ENCODE measurements around the gene EIF3F. TPM values are rescaled to one million over a fixed set of nuclear protein-coding genes. Genes with fewer than 3 reads are reported as not detected.

EIF3F gene
- total and polyA plus RNA-seq, 2 of the 8 experiments (the other 6 are each of a cell fraction or from before 2014, with no cell fraction given), result 222 to 388 TPM

DNA sequence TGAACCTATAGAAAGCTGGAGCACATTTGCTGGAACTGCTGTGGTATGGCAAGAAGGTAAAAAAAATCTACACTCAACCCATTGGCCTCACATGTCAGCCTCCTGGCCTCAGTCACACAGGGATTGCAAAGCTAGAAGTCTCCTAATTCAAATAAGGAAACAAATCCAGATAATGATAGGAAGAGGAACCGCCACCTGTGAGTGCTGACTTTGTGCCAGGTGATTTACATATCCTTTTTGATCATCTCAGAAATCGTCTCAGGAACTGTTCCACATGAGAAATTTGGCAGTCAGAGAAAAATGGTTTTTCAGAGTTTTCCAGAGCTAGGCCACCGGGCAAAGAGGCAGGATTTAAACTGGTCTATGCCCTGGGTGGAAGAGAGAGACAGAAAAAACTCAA is 22.9 kb upstream of the EIF3F start:
- ChIA-PET CTCF (ENCODE audit: partially characterized antibody) (interaction anchor here (0.6 to 2.5 kb wide), 4 partner anchors 23 to 134 kb away, joined by 3 to 10 read pairs (median 4); partner anchors contain the start of gene EIF3F), POLR2A (ENCODE audit: partially characterized antibody) (interaction anchor here (1.2 kb wide), 1 partner anchor 11 kb away, joined by 3 read pairs; no protein-coding TSS in a partner anchor)
- TF ChIP-seq NANOG (IDR thresholded peaks at IDR 0.05; ENCODE audit: insufficient read depth, low read depth, low read length, poor library complexity, severe bottlenecking) (no peak), POU5F1 (IDR thresholded peaks at IDR 0.05; ENCODE audit: low read depth, low read length) (no peak), CHD2 (IDR thresholded peaks at IDR 0.05; ENCODE audit: low read length) (no peak), SUZ12 (IDR thresholded peaks at IDR 0.05; ENCODE audit: low read length) (no peak)
- Histone ChIP-seq H3K18ac (ENCODE audit: extremely low read depth, low read length) (no peak overlapping the region), H4K20me1 (replicated peaks in 1 of 2; ENCODE audit: control insufficient read depth in 1 of 2, insufficient read depth in 2 of 2, low read length in 2 of 2) (no peaks in the 10 kb centered on the region), H2AK5ac (ENCODE audit: low read depth, low read length) (no peak overlapping the region), H2AFZ (ENCODE audit: low read length) (no peak overlapping the region), H3K79me2 (ENCODE audit: control insufficient read depth in 1 of 2, insufficient read depth in 2 of 2, low read length in 2 of 2) (no peaks in the 10 kb centered on the region), H3K36me3 (ENCODE audit: control insufficient read depth in 2 of 4, insufficient read depth in 4 of 4, low read length in 3 of 4) (no peaks in the 10 kb centered on the region), H2BK20ac (ENCODE audit: low read length) (no peak overlapping the region), H4K5ac (ENCODE audit: insufficient read length, low read depth, low read length) (no peak overlapping the region), H3K23me2 (ENCODE audit: low read depth, low read length) (no peaks in the 10 kb centered on the region), H3K9me3 (ENCODE audit: insufficient read depth in 2 of 2, low read depth in 1 of 2, low read length in 1 of 2) (no peaks in the 10 kb centered on the region), H4K91ac (replicated peaks; ENCODE audit: insufficient read length, low read length) (no peak overlapping the region), H3K4ac (replicated peaks; ENCODE audit: insufficient read length, low read depth, low read length) (no peak overlapping the region), H3K4me2 (ENCODE audit: insufficient read depth in 1 of 2, low read depth in 2 of 2, low read length in 2 of 2) (no peak overlapping the region), H3K27me3 (replicated peaks in 1 of 4; ENCODE audit: control insufficient read depth in 3 of 4, extremely low read depth in 1 of 4, insufficient read depth in 3 of 4, low read length in 3 of 4) (no peaks in the 10 kb centered on the region), H3K14ac (ENCODE audit: insufficient read length) (no peak overlapping the region), H3K56ac (replicated peaks; ENCODE audit: insufficient read length, low read depth, low read length) (no peak overlapping the region), H3K23ac (ENCODE audit: insufficient read length) (no peak overlapping the region), H3K27ac (ENCODE audit: low read depth, low read length) (no peak overlapping the region), H2BK120ac (replicated peaks; ENCODE audit: low read depth, low read length) (no peak overlapping the region), H3K4me1 (replicated peaks in 1 of 4; ENCODE audit: control insufficient read depth in 3 of 4, insufficient read depth in 4 of 4, low read length in 3 of 4) (no peaks in the 10 kb centered on the region; a peak in 1 of 7 replicates), H3K4me3 (ENCODE audit: extremely low read depth in 1 of 4, insufficient read depth in 2 of 4, low read depth in 3 of 4, low read length in 4 of 4) (no peak overlapping the region), H4K8ac (ENCODE audit: extremely low read depth, insufficient read depth, low read length) (no peak overlapping the region), H2BK5ac (ENCODE audit: low read depth, low read length) (no peak overlapping the region), H3K79me1 (ENCODE audit: low read depth, low read length) (no peaks in the 10 kb centered on the region), H2BK12ac (ENCODE audit: low read depth, low read length) (no peak overlapping the region), H2BK15ac (ENCODE audit: low read length) (no peak overlapping the region), H3K9ac (replicated peaks in 1 of 4; ENCODE audit: extremely low read depth in 1 of 4, low read depth in 3 of 4, low read length in 3 of 4) (no peak overlapping the region)
- FAIRE-seq (no peak), DNase-seq (ENCODE audit: low read depth in 1 of 2, low spot score in 2 of 2) (no peak)
- 82% methylated on average over 3 of the region's 3 CpGs; no CpG with 5 or more reads in 1 of the 2 experiments for WGBS, 2 experiments (ENCODE audit: extremely low coverage in 1 of 2, insufficient coverage in 1 of 2, insufficient read length in 1 of 2, insufficient replicate concordance in 2 of 2, low coverage in 1 of 2, low lambda C conversion rate in 2 of 2, missing lambda C conversion rate in 1 of 2)

All from H1 (cell line).